HepG2 (cell line): ENCODE data around the gene ACSL1. TPM values are rescaled to one million over a fixed set of nuclear protein-coding genes. Genes with fewer than 3 reads are reported as not detected.

Experiments
- ATAC-seq: fragments of 200-7000 bp; cut with Tn5 transposase; 3 replicates; pipeline ENCODE4 v1.9.1; 2020; ENCODE audit warnings: mild to moderate bottlenecking, moderate library complexity
- BruUV-seq: library from RNA; stranded (reverse); fragments of 400-500 nt; replicated peaks from 2 replicates; lab custom pipeline; 2021; lab: Mats Ljungman, UMichigan
- CTCF ChIA-PET: fragments of 300-600 bp; formaldehyde crosslinking; extraction: SDS; loops from one replicate; lab custom pipeline; 2021; ENCODE audit warnings: low total read pairs, inconsistent platforms, low intra/inter-chr PET ratio; lab: Yijun Ruan, JAX
- POLR2A ChIA-PET: fragments of 350-600 bp; sonication (Branson Sonifier 250); formaldehyde crosslinking; loops from one replicate; lab custom pipeline; 2020; ENCODE audit warnings: antibody characterized with exemption, inconsistent platforms; lab: Yijun Ruan, JAX
- DNase-seq: peaks from one replicate; pipeline ENCODE4 v3.0.0-alpha.2; 2015; ENCODE audit warnings: low spot score
- FAIRE-seq: peaks from 3 replicates; lab custom pipeline; 2011; peaks lifted over from hg19 to GRCh38; lab: Jason Lieb, UNC
- H2AFZ ChIP-seq: one replicate; pipeline ENCODE4 v1.6.1; 2011; ENCODE audit warnings: low read length, inconsistent platforms
- H3K27ac ChIP-seq: fragments of 300-600 bp; 3 replicates; pipeline ENCODE4 v1.8.0; 2011; ENCODE audit warnings: mixed run types, mild to moderate bottlenecking, mixed read lengths, low read length, inconsistent platforms; ENCODE audit not compliant: insufficient read depth; ENCODE audit errors: extremely low read length
- H3K27me3 ChIP-seq, 2 experiments: fragments of 200-600 bp in 1 of 2; 2 replicates in 1 of 2; 3 replicates in 1 of 2; pipeline versions ENCODE4 v1.6.0 to v1.8.0; 2011; ENCODE audit warnings: low read length in 2 of 2, mild to moderate bottlenecking in 2 of 2, moderate library complexity in 2 of 2, inconsistent platforms in 1 of 2; ENCODE audit not compliant: insufficient read depth in 2 of 2, control insufficient read depth in 1 of 2
- H3K36me3 ChIP-seq, 2 experiments: fragments of 200-600 bp in 1 of 2; replicated peaks in 1 of 2; 2 replicates in 1 of 2; 3 replicates in 1 of 2; pipeline versions ENCODE4 v1.5.1 to v1.8.0; 2011; ENCODE audit warnings: low read length in 2 of 2, inconsistent platforms in 1 of 2; ENCODE audit not compliant: insufficient read depth in 2 of 2, control insufficient read depth in 1 of 2
- H3K4me1 ChIP-seq: 2 replicates; pipeline ENCODE4 v1.5.1; 2012; ENCODE audit warnings: low read length, inconsistent platforms; ENCODE audit not compliant: insufficient read depth
- H3K4me2 ChIP-seq: 2 replicates; pipeline ENCODE4 v1.6.0; 2011; ENCODE audit warnings: low read depth, low read length, inconsistent platforms
- H3K4me3 ChIP-seq, 3 experiments: fragments of 200-600 bp in 1 of 3; sonication (generic), shearing (Covaris generic) in 1 of 3; replicated peaks in 1 of 3; 2 replicates each; pipeline ENCODE4 v1.5.1; 2011 to 2016; ENCODE audit warnings: low read length in 3 of 3, inconsistent platforms in 2 of 3, low read depth in 2 of 3, mild to moderate bottlenecking in 2 of 3, control low read depth in 1 of 3, mixed read lengths in 1 of 3; ENCODE audit not compliant: insufficient read depth in 1 of 3
- H3K79me2 ChIP-seq: one replicate; pipeline ENCODE4 v1.6.1; 2011; ENCODE audit warnings: low read length, inconsistent platforms; ENCODE audit not compliant: insufficient read depth
- H3K9ac ChIP-seq: 2 replicates; pipeline ENCODE4 v1.6.0; 2011; ENCODE audit warnings: mild to moderate bottlenecking, low read depth, low read length, inconsistent platforms; ENCODE audit not compliant: insufficient read depth
- H3K9me3 ChIP-seq: 2 replicates; pipeline ENCODE4 v1.5.1; 2012; ENCODE audit warnings: mild to moderate bottlenecking, low read length
- H4K20me1 ChIP-seq: 2 replicates; pipeline ENCODE4 v1.6.0; 2011; ENCODE audit warnings: inconsistent platforms, mild to moderate bottlenecking, low read length, moderate library complexity; ENCODE audit not compliant: insufficient read depth
- ASH2L ChIP-seq: fragments of 300-600, 200-600 bp; sonication (generic); IDR thresholded peaks from 2 replicates; pipeline ENCODE4 v1.7.0; 2017; ENCODE audit warnings: low read depth, mild to moderate bottlenecking, moderate library complexity, mixed read lengths, low read length; ENCODE audit not compliant: insufficient read length
- PAF1 ChIP-seq: IDR thresholded peaks from 2 replicates; pipeline ENCODE4 v1.6.1; 2016; ENCODE audit warnings: missing genetic modification reagents, missing compliant biosample characterization
- RFX5 ChIP-seq: IDR thresholded peaks from 2 replicates; pipeline ENCODE4 v1.6.1; 2011; ENCODE audit warnings: low read depth, low read length, improper control_type of control experiment
- SMARCE1 ChIP-seq: fragments of 450-650 bp; IDR thresholded peaks from 2 replicates; pipeline ENCODE4 v1.6.1; 2017; ENCODE audit warnings: borderline replicate concordance
- SPEN ChIP-seq: sonication (generic); formaldehyde crosslinking; IDR thresholded peaks from 2 replicates; pipeline ENCODE4 v1.5.1; 2020; ENCODE audit warnings: low read depth, mild to moderate bottlenecking, missing genetic modification reagents
- TMF1 ChIP-seq: sonication (generic); formaldehyde crosslinking; IDR thresholded peaks from 2 replicates; pipeline ENCODE4 v1.8.1; 2022; ENCODE audit warnings: low read depth, missing genetic modification reagents
- TRIM24 ChIP-seq: sonication (generic); formaldehyde crosslinking; IDR thresholded peaks from 2 replicates; pipeline ENCODE4 v1.8.0; 2022; ENCODE audit warnings: mild to moderate bottlenecking, missing genetic modification reagents
- ZNF225 ChIP-seq: sonication (generic); formaldehyde crosslinking; IDR thresholded peaks from 2 replicates; pipeline ENCODE4 v1.4.0; 2020; ENCODE audit warnings: mild to moderate bottlenecking, missing genetic modification reagents
- ZNF768 ChIP-seq: sonication (generic); formaldehyde crosslinking; IDR thresholded peaks from 2 replicates; pipeline ENCODE4 v1.4.0; 2020; ENCODE audit warnings: missing genetic modification reagents
- ZSCAN22 ChIP-seq: sonication (generic); formaldehyde crosslinking; IDR thresholded peaks from 2 replicates; pipeline ENCODE4 v1.4.0; 2020; ENCODE audit warnings: mild to moderate bottlenecking, missing genetic modification reagents
- WGBS: methylation state at CpG from one replicate; pipeline ENCODE4 v1.1.6; 2017; ENCODE audit warnings: low lambda C conversion rate; 5-methylcytosine and 5-hydroxymethylcytosine counted together
- in situ Hi-C: cut with HindIII; loops from 2 replicates; pipeline ENCODE4 v1.10.0; 2017; ENCODE audit warnings: low pct_unique_long_range_greater_than_20kb; ENCODE audit not compliant: extremely low pct_ligation_motif_present
- intact Hi-C: fragments of 100-400 bp; cut with micrococcal nuclease; formaldehyde crosslinking; loops from one replicate; pipeline ENCODE4 v1.10.0; 2022; ENCODE audit not compliant: unreplicated experiment
- polyA plus RNA-seq, 8 experiments: library from polyadenylated mRNA; depleted of rRNA in 3 of 8; stranded (reverse) in 7 of 8; unstranded in 1 of 8; fragments of >200 nt; fragmentation: Illumina TruSeq in 4 of 8; extraction: Trizol in 4 of 8; gene quantifications; 2 replicates each; pipeline versions ENCODE4 v1.2.1 to v1.2.3, GENCODE V29; 2011 to 2016; ENCODE audit warnings: low read depth in 4 of 8, missing spikeins in 1 of 8, mixed read lengths in 1 of 8; ENCODE audit not compliant: insufficient read depth in 1 of 8
- total RNA-seq, 5 experiments: library from RNA; depleted of rRNA; stranded (reverse); fragments of >200 nt; fragmentation: Illumina TruSeq; extraction: Trizol; gene quantifications; 2 replicates each; pipeline ENCODE4 v1.2.3, GENCODE V29; 2016; ENCODE audit warnings: low read depth in 1 of 5
- TF ChIP-seq, protein P1 (sequence below): sonication (generic); formaldehyde crosslinking; IDR thresholded peaks from 2 replicates; pipeline ENCODE4 v1.8.0; 2022; ENCODE audit warnings: missing genetic modification reagents, low read depth, mild to moderate bottlenecking, borderline replicate concordance
- TF ChIP-seq, protein P2 (sequence below): sonication (generic); formaldehyde crosslinking; IDR thresholded peaks from 2 replicates; pipeline ENCODE4 v1.4.0; 2020; ENCODE audit warnings: missing genetic modification reagents
- TF ChIP-seq, protein P3 (sequence below): sonication (generic); formaldehyde crosslinking; IDR thresholded peaks from 2 replicates; pipeline ENCODE4 v1.8.1; 2023; ENCODE audit warnings: mild to moderate bottlenecking, missing genetic modification reagents

ACSL1 gene
- total and polyA plus RNA-seq, 2 of the 13 experiments (the other 11 are each of a cell fraction or from before 2014, with no cell fraction given), result 10.0 to 29.8 TPM

DNA sequence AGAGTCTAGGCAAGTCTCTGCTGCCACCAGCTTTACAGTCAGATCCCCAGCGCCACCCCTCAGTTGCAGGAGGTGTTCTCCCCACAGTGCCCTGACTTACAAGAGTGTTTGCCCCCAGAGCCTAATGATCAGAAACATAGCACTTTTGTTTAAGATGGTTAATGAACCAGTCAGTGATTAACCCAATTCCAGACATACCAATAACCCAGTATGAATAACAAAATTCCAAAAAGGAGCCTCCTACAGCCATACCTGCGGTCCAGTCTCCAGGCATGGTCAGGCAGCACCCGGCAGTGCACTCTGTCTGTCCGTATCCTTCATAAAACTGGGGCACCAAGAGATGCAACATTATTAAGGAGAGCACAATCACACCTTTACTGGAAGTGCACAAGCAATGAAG lies 61.2 kb downstream of the ACSL1 start:
- no peaks in the 10 kb centered on the region for H3K27me3 ChIP-seq
- H3K27ac ChIP-seq, result no peak overlapping the region
- intact Hi-C loops, result no loop called here
- 100% methylated on average over 3 of the region's 4 CpGs for WGBS
- no peaks in the 10 kb centered on the region for H3K4me1 ChIP-seq
- TF ChIP-seq SPEN (CRISPR knock-in tag), result no peak
- no peaks in the 10 kb centered on the region for H4K20me1 ChIP-seq
- no peaks in the 10 kb centered on the region for H3K9me3 ChIP-seq
- no peaks in the 10 kb centered on the region for H3K79me2 ChIP-seq
- no TSS peak for BruUV-seq
- ATAC-seq, result no peak
- H2AFZ ChIP-seq, result no peak overlapping the region
- no peak overlapping the region for H3K4me3 ChIP-seq
- no peak overlapping the region for H3K4me2 ChIP-seq
- ChIA-PET CTCF (no interaction called here), POLR2A (no interaction called here)
- FAIRE-seq, result no peak
- H3K9ac ChIP-seq, result no peak overlapping the region
- no peak for DNase-seq
- in situ Hi-C loops, result no loop called here
- peaks cover 7 to 44% of the 10 kb centered on the region in 2 experiments for H3K36me3 ChIP-seq

DNA sequence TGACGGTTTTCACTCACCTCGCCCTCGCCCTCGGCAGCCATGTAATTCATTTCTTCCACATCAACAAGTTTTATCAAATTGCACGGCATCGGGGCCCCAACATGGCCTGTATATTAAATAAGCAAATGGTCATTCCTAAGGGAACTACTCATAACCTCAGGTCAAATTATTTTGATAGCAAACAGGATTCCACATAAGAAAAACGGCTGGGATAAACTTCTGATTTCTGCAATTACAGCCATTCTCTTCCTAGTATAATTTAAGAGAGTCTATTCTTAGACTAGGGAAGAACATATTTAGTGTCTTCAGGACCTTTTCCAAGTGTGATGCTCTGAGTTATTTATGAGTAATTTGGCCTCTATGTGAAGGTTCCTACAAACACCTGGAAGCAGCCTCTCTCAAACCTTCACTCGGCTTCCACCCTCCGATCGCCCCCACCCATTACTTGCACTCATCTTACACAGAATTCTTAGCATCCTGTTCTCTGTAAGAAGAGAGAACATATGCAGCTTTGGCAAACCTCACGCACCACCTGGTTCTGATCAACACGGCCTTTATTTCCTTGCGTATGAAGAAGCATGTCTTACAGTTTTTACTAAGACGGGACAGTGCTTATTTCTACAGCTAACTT lies 62.5 kb downstream of the ACSL1 start:
- Histone ChIP-seq H3K36me3 (peaks cover 7 to 42% of the 10 kb centered on the region in 2 experiments), H2AFZ (no peak overlapping the region), H3K4me2 (no peak overlapping the region), H3K9ac (no peak overlapping the region), H3K4me1 (no peaks in the 10 kb centered on the region), H3K27ac (no peak overlapping the region), H3K4me3 (no peak overlapping the region), H3K27me3 (no peaks in the 10 kb centered on the region), H3K79me2 (no peaks in the 10 kb centered on the region), H4K20me1 (no peaks in the 10 kb centered on the region), H3K9me3 (no peaks in the 10 kb centered on the region)
- in situ Hi-C loops, result no loop called here
- WGBS, result 96% methylated on average over 14 of the region's 14 CpGs
- DNase-seq (no peak), FAIRE-seq (no peak), ATAC-seq (no peak)
- ChIA-PET CTCF (no interaction called here), POLR2A (no interaction called here)
- BruUV-seq, result no TSS peak
- intact Hi-C loops, result no loop called here
- TF ChIP-seq TRIM24 (CRISPR knock-in tag) (no peak), ASH2L (no peak), TMF1 (no peak), ZNF768 (CRISPR knock-in tag) (no peak), RFX5 (no peak), ZNF225 (no peak), SMARCE1 (no peak), ZSCAN22 (no peak), PAF1 (no peak)
- TF ChIP-seq, protein P1, sequence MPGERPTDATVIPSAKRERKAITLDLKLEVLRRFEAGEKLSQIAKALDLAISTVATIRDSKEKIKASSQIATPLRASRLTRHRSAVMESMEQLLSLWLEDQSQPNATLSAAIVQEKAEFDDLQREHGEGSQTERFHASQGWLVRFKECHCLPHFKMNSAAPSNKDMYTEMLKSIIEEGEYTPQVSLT (CRISPR knock-in tag), result no peak
- TF ChIP-seq, protein P2, sequence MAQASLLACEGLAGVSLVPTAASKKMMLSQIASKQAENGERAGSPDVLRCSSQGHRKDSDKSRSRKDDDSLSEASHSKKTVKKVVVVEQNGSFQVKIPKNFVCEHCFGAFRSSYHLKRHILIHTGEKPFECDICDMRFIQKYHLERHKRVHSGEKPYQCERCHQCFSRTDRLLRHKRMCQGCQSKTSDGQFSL (CRISPR knock-in tag), result no peak
- TF ChIP-seq, protein P3, sequence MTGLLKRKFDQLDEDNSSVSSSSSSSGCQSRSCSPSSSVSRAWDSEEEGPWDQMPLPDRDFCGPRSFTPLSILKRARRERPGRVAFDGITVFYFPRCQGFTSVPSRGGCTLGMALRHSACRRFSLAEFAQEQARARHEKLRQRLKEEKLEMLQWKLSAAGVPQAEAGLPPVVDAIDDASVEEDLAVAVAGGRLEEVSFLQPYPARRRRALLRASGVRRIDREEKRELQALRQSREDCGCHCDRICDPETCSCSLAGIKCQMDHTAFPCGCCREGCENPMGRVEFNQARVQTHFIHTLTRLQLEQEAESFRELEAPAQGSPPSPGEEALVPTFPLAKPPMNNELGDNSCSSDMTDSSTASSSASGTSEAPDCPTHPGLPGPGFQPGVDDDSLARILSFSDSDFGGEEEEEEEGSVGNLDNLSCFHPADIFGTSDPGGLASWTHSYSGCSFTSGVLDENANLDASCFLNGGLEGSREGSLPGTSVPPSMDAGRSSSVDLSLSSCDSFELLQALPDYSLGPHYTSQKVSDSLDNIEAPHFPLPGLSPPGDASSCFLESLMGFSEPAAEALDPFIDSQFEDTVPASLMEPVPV (CRISPR knock-in tag), result no peak
